ENCODE measurements around the gene MACROD1. TPM values are rescaled to one million over a fixed set of nuclear protein-coding genes. Genes with fewer than 3 reads are reported as not detected.

Gene MACROD1
- total RNA-seq, 1 donor from 2014 or later, result 4.1 TPM

GRCh38 chr11:64007629-64008282 is 158.2 kb downstream of the MACROD1 start:
- TF ChIP-seq CTCF (IDR thresholded peaks at IDR 0.05; ENCODE audit: unreplicated experiment), result no peak
- peaks cover 3% of the 10 kb centered on the region for H3K4me1 Mint-ChIP-seq (ENCODE audit: unreplicated experiment)
- peaks cover 29% of the 10 kb centered on the region for H3K27me3 Mint-ChIP-seq (ENCODE audit: unreplicated experiment)
- H3K4me3 Mint-ChIP-seq (ENCODE audit: unreplicated experiment), result no peak overlapping the region
- H3K9me3 Mint-ChIP-seq (ENCODE audit: unreplicated experiment), result no peaks in the 10 kb centered on the region
- no peaks in the 10 kb centered on the region for H3K36me3 Mint-ChIP-seq (ENCODE audit: low read depth, unreplicated experiment)
- peak; percentile 73 for DNase-seq (ENCODE audit: low spot score)
- H3K27ac Mint-ChIP-seq (ENCODE audit: unreplicated experiment), result no peak overlapping the region

GRCh38 chr11:64007160-64007628 is 158.7 kb downstream of the MACROD1 start:
- Mint-ChIP-seq H3K27me3 (ENCODE audit: unreplicated experiment) (peaks cover 29% of the 10 kb centered on the region), H3K9me3 (ENCODE audit: unreplicated experiment) (no peaks in the 10 kb centered on the region)

GRCh38 chr11:64006398-64006797 is 159.5 kb downstream of the MACROD1 start:
- peaks cover 28% of the 10 kb centered on the region for H3K27me3 Mint-ChIP-seq (ENCODE audit: unreplicated experiment)
- H3K4me3 Mint-ChIP-seq (ENCODE audit: unreplicated experiment), result no peak overlapping the region
- no peaks in the 10 kb centered on the region for H3K9me3 Mint-ChIP-seq (ENCODE audit: unreplicated experiment)
- no peak overlapping the region for H3K27ac Mint-ChIP-seq (ENCODE audit: unreplicated experiment)
- TF ChIP-seq CTCF (IDR thresholded peaks at IDR 0.05; ENCODE audit: unreplicated experiment), result no peak
- H3K4me1 Mint-ChIP-seq (ENCODE audit: unreplicated experiment), result peaks cover 8% of the 10 kb centered on the region
- DNase-seq (ENCODE audit: low spot score), result no peak
- no peaks in the 10 kb centered on the region for H3K36me3 Mint-ChIP-seq (ENCODE audit: low read depth, unreplicated experiment)

More at GRCh38 chr11:64007160-64007628, 158.7 kb downstream of the MACROD1 start:
- H3K36me3 Mint-ChIP-seq (ENCODE audit: low read depth, unreplicated experiment), result no peaks in the 10 kb centered on the region
- no peak for TF ChIP-seq CTCF (IDR thresholded peaks at IDR 0.05; ENCODE audit: unreplicated experiment)
- peaks cover 3% of the 10 kb centered on the region for H3K4me1 Mint-ChIP-seq (ENCODE audit: unreplicated experiment)
- DNase-seq (ENCODE audit: low spot score), result no peak
- peak overlapping the region; percentile 65 for H3K4me3 Mint-ChIP-seq (ENCODE audit: unreplicated experiment)
- H3K27ac Mint-ChIP-seq (ENCODE audit: unreplicated experiment), result no peak overlapping the region

GRCh38 chr11:64005691-64006090 is 160.2 kb downstream of the MACROD1 start:
- no peak overlapping the region for H3K4me3 Mint-ChIP-seq (ENCODE audit: unreplicated experiment)
- TF ChIP-seq CTCF (IDR thresholded peaks at IDR 0.05; ENCODE audit: unreplicated experiment), result no peak
- peaks cover 29% of the 10 kb centered on the region for H3K27me3 Mint-ChIP-seq (ENCODE audit: unreplicated experiment)
- no peak for DNase-seq (ENCODE audit: low spot score)
- H3K36me3 Mint-ChIP-seq (ENCODE audit: low read depth, unreplicated experiment), result no peaks in the 10 kb centered on the region
- H3K4me1 Mint-ChIP-seq (ENCODE audit: unreplicated experiment), result peaks cover 8% of the 10 kb centered on the region
- no peak overlapping the region for H3K27ac Mint-ChIP-seq (ENCODE audit: unreplicated experiment)
- no peaks in the 10 kb centered on the region for H3K9me3 Mint-ChIP-seq (ENCODE audit: unreplicated experiment)

- peaks cover 8% of the 10 kb centered on the region for H3K4me1 Mint-ChIP-seq (ENCODE audit: unreplicated experiment)
- TF ChIP-seq CTCF (IDR thresholded peaks at IDR 0.05; ENCODE audit: unreplicated experiment), result no peak
- H3K9me3 Mint-ChIP-seq (ENCODE audit: unreplicated experiment), result no peaks in the 10 kb centered on the region
- H3K36me3 Mint-ChIP-seq (ENCODE audit: low read depth, unreplicated experiment), result no peaks in the 10 kb centered on the region
- H3K4me3 Mint-ChIP-seq (ENCODE audit: unreplicated experiment), result no peak overlapping the region
- DNase-seq (ENCODE audit: low spot score), result no peak
- peaks cover 25% of the 10 kb centered on the region for H3K27me3 Mint-ChIP-seq (ENCODE audit: unreplicated experiment)
- H3K27ac Mint-ChIP-seq (ENCODE audit: unreplicated experiment), result no peak overlapping the region
Measured at GRCh38 chr11:64004590-64004984, 161.3 kb downstream of the MACROD1 start.
